HCT116 (cell line): ENCODE results near the gene BPIFB1. TPM values are rescaled to one million over a fixed set of nuclear protein-coding genes. Genes with fewer than 3 reads are reported as not detected.

Experiments used
- ATAC-seq: fragments of 200-7000 bp; cut with Tn5 transposase; 2 replicates; pipeline ENCODE4 v1.9.1; 2020; ENCODE audit warnings: mild to moderate bottlenecking, moderate library complexity
- BruUV-seq: library from RNA; stranded (reverse); fragments of 400-500 nt; replicated peaks from 2 replicates; lab custom pipeline; 2021; lab: Mats Ljungman, UMichigan
- CTCF ChIA-PET: fragments of 300-600 bp; sonication (Branson Sonifier 250); formaldehyde crosslinking; loops from one replicate; lab custom pipeline; 2021; ENCODE audit warnings: antibody characterized with exemption; lab: Charles Lee
- POLR2A ChIA-PET: fragments of 300-600, 350-600 bp; sonication (Branson Sonifier 250); formaldehyde crosslinking; loops from one replicate; lab custom pipeline; 2021; ENCODE audit warnings: antibody characterized with exemption; lab: Charles Lee
- RAD21 ChIA-PET, 2 experiments: fragments of 300-600 bp; sonication (Branson Sonifier 250); formaldehyde crosslinking; loops; one replicate each; lab custom pipeline; 2023; ENCODE audit warnings: low total read pairs in 2 of 2; ENCODE audit not compliant: uncharacterized antibody in 2 of 2, unreplicated experiment in 2 of 2, low non-redundant PET in 1 of 2; lab: Charles Lee
- DNase-seq: peaks from one replicate; pipeline ENCODE4 v3.0.0-alpha.2; 2010; ENCODE audit warnings: low read depth, low spot score
- H2AFZ ChIP-seq: fragments of 200-600 bp; shearing (Covaris generic), sonication (generic); 2 replicates; pipeline ENCODE4 v1.6.1; 2017; ENCODE audit warnings: low read depth, mixed run types, mixed read lengths, antibody characterized with exemption, low read length; ENCODE audit not compliant: poor library complexity, severe bottlenecking
- H3K27ac ChIP-seq: 2 replicates; pipeline ENCODE4 v1.5.1; 2012; ENCODE audit warnings: low read depth, low read length
- H3K27me3 ChIP-seq: fragments of 200-600 bp; sonication (generic); 2 replicates; pipeline ENCODE4 v1.6.1; 2016; ENCODE audit warnings: mixed run types, low read length, mixed read lengths; ENCODE audit not compliant: insufficient read depth
- H3K36me3 ChIP-seq, 2 experiments: fragments of 200-500 bp in 1 of 2; fragments of 200-600 bp in 1 of 2; sonication (Bioruptor generic) in 1 of 2; sonication (generic) in 1 of 2; 2 replicates each; pipeline versions ENCODE4 v1.5.1 to v1.6.1; 2014 to 2016; ENCODE audit warnings: low read length in 2 of 2, inconsistent platforms in 1 of 2, mixed read lengths in 1 of 2, mixed run types in 1 of 2; ENCODE audit not compliant: insufficient read depth in 2 of 2, control insufficient read depth in 1 of 2
- H3K4me1 ChIP-seq, 2 experiments: fragments of 200-600 bp in 1 of 2; sonication (generic) in 1 of 2; 2 replicates each; pipeline versions ENCODE4 v1.5.1 to v1.6.1; 2012 to 2017; ENCODE audit warnings: low read length in 2 of 2, inconsistent platforms in 1 of 2, mild to moderate bottlenecking in 1 of 2, mixed read lengths in 1 of 2, mixed run types in 1 of 2, moderate library complexity in 1 of 2; ENCODE audit not compliant: insufficient read depth in 2 of 2, control insufficient read depth in 1 of 2
- H3K4me2 ChIP-seq: fragments of 200-600 bp; sonication (generic); 2 replicates; pipeline ENCODE4 v1.6.1; 2017; ENCODE audit warnings: mixed run types, low read length, mixed read lengths
- H3K4me3 ChIP-seq, 2 experiments: fragments of 200-600 bp in 1 of 2; sonication (generic) in 1 of 2; replicated peaks in 1 of 2; 2 replicates each; pipeline ENCODE4 v1.5.1; 2011 to 2016; ENCODE audit warnings: low read length in 2 of 2, control low read depth in 1 of 2, low read depth in 1 of 2, mild to moderate bottlenecking in 1 of 2, mixed read lengths in 1 of 2, mixed run types in 1 of 2
- H3K79me2 ChIP-seq: fragments of 200-600 bp; sonication (generic); 2 replicates; pipeline ENCODE4 v1.6.1; 2017; ENCODE audit warnings: mild to moderate bottlenecking, mixed run types, low read length, moderate library complexity, mixed read lengths; ENCODE audit not compliant: insufficient read depth
- H3K9ac ChIP-seq: fragments of 200-600 bp; sonication (generic); 2 replicates; pipeline ENCODE4 v1.6.1; 2016; ENCODE audit warnings: low read length, mixed read lengths
- H3K9me2 ChIP-seq: fragments of 200-600 bp; sonication (generic), shearing (Covaris generic); 2 replicates; pipeline ENCODE4 v1.6.1; 2017; ENCODE audit warnings: mixed run types, mild to moderate bottlenecking, moderate library complexity; ENCODE audit not compliant: insufficient read depth
- H3K9me3 ChIP-seq, 2 experiments: fragments of 200-500 bp in 1 of 2; fragments of 200-600 bp in 1 of 2; sonication (Bioruptor generic) in 1 of 2; sonication (generic) in 1 of 2; 2 replicates each; pipeline ENCODE4 v1.6.1; 2014 to 2017; ENCODE audit warnings: low read length in 2 of 2, mixed read lengths in 2 of 2, inconsistent platforms in 1 of 2, low read depth in 1 of 2, mild to moderate bottlenecking in 1 of 2, mixed run types in 1 of 2, moderate library complexity in 1 of 2; ENCODE audit not compliant: control insufficient read depth in 1 of 2, insufficient read depth in 1 of 2
- H4K20me1 ChIP-seq: fragments of 200-600 bp; sonication (generic), shearing (Covaris generic); 2 replicates; pipeline ENCODE4 v1.6.1; 2017; ENCODE audit warnings: mixed run types, mild to moderate bottlenecking, moderate library complexity; ENCODE audit not compliant: insufficient read depth
- ELF1 ChIP-seq: IDR thresholded peaks from 2 replicates; pipeline ENCODE4 v1.6.1; 2012; ENCODE audit warnings: low read depth, borderline replicate concordance
- EZH2phosphoT487 ChIP-seq: fragments of 200-600 bp; IDR thresholded peaks from 2 replicates; pipeline ENCODE4 v1.6.1; 2018; ENCODE audit warnings: antibody characterized with exemption, borderline replicate concordance
- JUND ChIP-seq: IDR thresholded peaks from 2 replicates; pipeline ENCODE4 v1.6.1; 2012
- POLR2AphosphoS5 ChIP-seq: IDR thresholded peaks from 2 replicates; pipeline ENCODE4 v1.6.1; 2011; ENCODE audit warnings: mild to moderate bottlenecking, low read depth, low read length, moderate library complexity
- RAD21 ChIP-seq: IDR thresholded peaks from 2 replicates; pipeline ENCODE4 v1.6.1; 2012; ENCODE audit warnings: low read depth, mild to moderate bottlenecking
- SRF ChIP-seq: IDR thresholded peaks from 2 replicates; pipeline ENCODE4 v1.6.1; 2012; ENCODE audit warnings: low read depth
- ZFX ChIP-seq: fragments of 450-650 bp; IDR thresholded peaks from 2 replicates; pipeline ENCODE4 v1.6.1; 2017
- intact Hi-C: fragments of 100-400 bp; cut with micrococcal nuclease; formaldehyde crosslinking; loops from 2 replicates; pipeline ENCODE4 v1.10.0; 2022
- total RNA-seq: library from RNA; stranded (reverse); gene quantifications from one replicate; pipeline ENCODE4 v1.2.1, GENCODE V29; 2021; ENCODE audit not compliant: unreplicated experiment
- TF ChIP-seq, protein P1 (sequence below): IDR thresholded peaks from 2 replicates; pipeline ENCODE4 v1.6.1; 2012; ENCODE audit warnings: low read depth
- TF ChIP-seq, protein P2 (sequence below), 3 experiments: fragments of 200-600 bp in 1 of 3; sonication (generic) in 1 of 3; IDR thresholded peaks in 2 of 3; conservative IDR thresholded peaks in 1 of 3; 2 replicates each; pipeline ENCODE4 v1.5.1; 2012 to 2017; ENCODE audit warnings: low read depth in 2 of 3, low read length in 2 of 3, antibody characterized with exemption in 1 of 3, borderline replicate concordance in 1 of 3, control low read depth in 1 of 3, mild to moderate bottlenecking in 1 of 3, mixed read lengths in 1 of 3, mixed run types in 1 of 3, moderate library complexity in 1 of 3; ENCODE audit not compliant: insufficient read depth in 1 of 3

Gene BPIFB1
- total RNA-seq, 1 experiment from 2014 or later, result 0.17 TPM

DNA sequence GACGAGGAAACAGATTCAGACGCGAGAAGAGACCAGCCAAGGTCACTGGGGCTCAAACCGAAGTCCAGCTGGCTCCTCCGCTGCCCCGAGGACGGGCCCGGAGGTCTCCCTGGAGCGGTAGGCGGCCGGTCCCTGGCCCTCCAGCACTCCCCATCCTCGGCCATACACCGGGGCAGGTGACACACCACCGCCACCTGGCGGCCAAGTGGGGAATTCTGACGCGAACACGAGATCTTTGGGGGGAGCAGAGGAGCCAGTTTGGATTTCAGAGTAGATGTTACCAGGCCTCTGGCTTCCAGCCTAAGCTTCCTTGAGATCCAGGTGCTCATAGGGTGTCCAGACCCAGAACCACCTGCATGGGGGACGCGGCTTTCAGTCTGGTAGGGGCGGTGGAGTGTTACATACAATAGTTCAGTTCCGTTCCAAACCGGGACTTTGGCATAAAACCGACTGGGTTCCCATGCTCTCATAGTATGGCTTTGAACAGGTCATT is 16.1 kb downstream of the BPIFB1 start:
- Histone ChIP-seq H3K9me3 (no peaks in the 10 kb centered on the region), H3K9ac (no peak overlapping the region), H4K20me1 (no peaks in the 10 kb centered on the region), H2AFZ (no peak overlapping the region), H3K9me2 (no peaks in the 10 kb centered on the region), H3K36me3 (no peaks in the 10 kb centered on the region), H3K79me2 (no peaks in the 10 kb centered on the region), H3K4me3 (no peak overlapping the region), H3K4me1 (peaks cover 0 to 2% of the 10 kb centered on the region in 2 experiments; a peak in 1 of 4 replicates), H3K4me2 (peak overlapping the region; percentile 48), H3K27ac (no peak overlapping the region), H3K27me3 (0 out of 2 replicates have a peak, but pooled peaks cover 3% of the 10 kb centered on the region)
- peak; percentile 97 for ATAC-seq
- TF ChIP-seq SRF (no peak), POLR2AphosphoS5 (no peak), EZH2phosphoT487 (no peak), RAD21 (peak; percentile 79), JUND (no peak), ELF1 (no peak), ZFX (0 out of 2 replicates have a peak, but pooled peaks have one; percentile 11)
- TF ChIP-seq, protein P1, sequence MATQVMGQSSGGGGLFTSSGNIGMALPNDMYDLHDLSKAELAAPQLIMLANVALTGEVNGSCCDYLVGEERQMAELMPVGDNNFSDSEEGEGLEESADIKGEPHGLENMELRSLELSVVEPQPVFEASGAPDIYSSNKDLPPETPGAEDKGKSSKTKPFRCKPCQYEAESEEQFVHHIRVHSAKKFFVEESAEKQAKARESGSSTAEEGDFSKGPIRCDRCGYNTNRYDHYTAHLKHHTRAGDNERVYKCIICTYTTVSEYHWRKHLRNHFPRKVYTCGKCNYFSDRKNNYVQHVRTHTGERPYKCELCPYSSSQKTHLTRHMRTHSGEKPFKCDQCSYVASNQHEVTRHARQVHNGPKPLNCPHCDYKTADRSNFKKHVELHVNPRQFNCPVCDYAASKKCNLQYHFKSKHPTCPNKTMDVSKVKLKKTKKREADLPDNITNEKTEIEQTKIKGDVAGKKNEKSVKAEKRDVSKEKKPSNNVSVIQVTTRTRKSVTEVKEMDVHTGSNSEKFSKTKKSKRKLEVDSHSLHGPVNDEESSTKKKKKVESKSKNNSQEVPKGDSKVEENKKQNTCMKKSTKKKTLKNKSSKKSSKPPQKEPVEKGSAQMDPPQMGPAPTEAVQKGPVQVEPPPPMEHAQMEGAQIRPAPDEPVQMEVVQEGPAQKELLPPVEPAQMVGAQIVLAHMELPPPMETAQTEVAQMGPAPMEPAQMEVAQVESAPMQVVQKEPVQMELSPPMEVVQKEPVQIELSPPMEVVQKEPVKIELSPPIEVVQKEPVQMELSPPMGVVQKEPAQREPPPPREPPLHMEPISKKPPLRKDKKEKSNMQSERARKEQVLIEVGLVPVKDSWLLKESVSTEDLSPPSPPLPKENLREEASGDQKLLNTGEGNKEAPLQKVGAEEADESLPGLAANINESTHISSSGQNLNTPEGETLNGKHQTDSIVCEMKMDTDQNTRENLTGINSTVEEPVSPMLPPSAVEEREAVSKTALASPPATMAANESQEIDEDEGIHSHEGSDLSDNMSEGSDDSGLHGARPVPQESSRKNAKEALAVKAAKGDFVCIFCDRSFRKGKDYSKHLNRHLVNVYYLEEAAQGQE, result no peak
- TF ChIP-seq, protein P2, sequence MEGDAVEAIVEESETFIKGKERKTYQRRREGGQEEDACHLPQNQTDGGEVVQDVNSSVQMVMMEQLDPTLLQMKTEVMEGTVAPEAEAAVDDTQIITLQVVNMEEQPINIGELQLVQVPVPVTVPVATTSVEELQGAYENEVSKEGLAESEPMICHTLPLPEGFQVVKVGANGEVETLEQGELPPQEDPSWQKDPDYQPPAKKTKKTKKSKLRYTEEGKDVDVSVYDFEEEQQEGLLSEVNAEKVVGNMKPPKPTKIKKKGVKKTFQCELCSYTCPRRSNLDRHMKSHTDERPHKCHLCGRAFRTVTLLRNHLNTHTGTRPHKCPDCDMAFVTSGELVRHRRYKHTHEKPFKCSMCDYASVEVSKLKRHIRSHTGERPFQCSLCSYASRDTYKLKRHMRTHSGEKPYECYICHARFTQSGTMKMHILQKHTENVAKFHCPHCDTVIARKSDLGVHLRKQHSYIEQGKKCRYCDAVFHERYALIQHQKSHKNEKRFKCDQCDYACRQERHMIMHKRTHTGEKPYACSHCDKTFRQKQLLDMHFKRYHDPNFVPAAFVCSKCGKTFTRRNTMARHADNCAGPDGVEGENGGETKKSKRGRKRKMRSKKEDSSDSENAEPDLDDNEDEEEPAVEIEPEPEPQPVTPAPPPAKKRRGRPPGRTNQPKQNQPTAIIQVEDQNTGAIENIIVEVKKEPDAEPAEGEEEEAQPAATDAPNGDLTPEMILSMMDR (IDR thresholded peaks at IDR 0.05 in 2 of 3, conservative IDR thresholded peaks at IDR 0.05 in 1 of 3; ENCODE audit: borderline replicate concordance in 1 of 3, insufficient read depth in 1 of 3, low read depth in 2 of 3, low read length in 2 of 3), result peak; percentile 79 to 94 (median 89)
- ChIA-PET CTCF (no interaction called here), POLR2A (no interaction called here), RAD21 (no interaction called here)
- BruUV-seq, result no TSS peak
- peak; percentile 40 for DNase-seq
- intact Hi-C loops, result loop anchor here (1.0 to 2.0 kb wide), 2 partner anchors 36 to 397 kb away; no protein-coding TSS in a partner anchor
